ENCODE results near the gene IL1RAPL1.

GRCh38 chrX:29617725-29618124 is 1030.5 kb downstream of the IL1RAPL1 start:
- TF ChIP-seq YY1 (IDR thresholded peaks at IDR 0.05; ENCODE audit: insufficient read depth, insufficient read length), result no peak
- TF ChIP-seq ZNF274 (IDR thresholded peaks at IDR 0.05; ENCODE audit: low read depth, low read length), result no peak
- TF ChIP-seq SUZ12 (IDR thresholded peaks at IDR 0.05; ENCODE audit: extremely low read depth, insufficient read depth, insufficient read length), result no peak

Measured in NT2/D1 (cell line).